ENCODE results near the gene ZNF750. TPM values are rescaled to one million over a fixed set of nuclear protein-coding genes. Genes with fewer than 3 reads are reported as not detected.

The ZNF750 gene
- total and polyA plus RNA-seq, 10 of the 15 experiments (the other 5 are each of a cell fraction or from before 2014, with no cell fraction given): 0.06 TPM; not detected in 9

DNA sequence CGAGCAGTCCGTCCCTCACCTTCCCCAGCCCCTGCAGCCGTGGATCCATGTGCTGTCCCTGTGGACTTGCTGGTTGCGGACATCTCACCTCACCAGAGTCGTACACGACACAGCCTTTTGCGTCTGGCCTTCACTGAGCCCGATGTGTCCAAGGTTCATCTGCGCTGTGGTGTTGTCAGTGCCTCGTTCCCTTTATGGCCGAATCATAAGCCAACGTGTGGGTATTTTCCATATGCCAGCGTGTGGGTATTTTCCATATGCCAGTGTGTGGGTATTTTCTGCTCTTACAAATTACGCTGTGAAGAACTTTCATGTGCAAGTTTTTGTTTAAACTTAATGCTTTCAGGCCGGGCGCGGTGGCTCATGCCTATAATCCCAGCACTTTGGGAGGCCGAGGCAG, 56.3 kb downstream of the ZNF750 start:
- H3K9me3 ChIP-seq (replicated peaks; ENCODE audit: control insufficient read depth, insufficient read depth, low read length): no peaks in the 10 kb centered on the region
- DNase-seq (ENCODE audit: low read depth, low spot score) (no peak), FAIRE-seq (no peak), ATAC-seq (no peak)
- POLR2A ChIA-PET: no interaction called here
- peaks cover 4 to 13% of the 10 kb centered on the region in 2 experiments; a peak in 3 of 4 replicates for H3K36me3 ChIP-seq (ENCODE audit: control insufficient read depth in 2 of 2, insufficient read depth in 2 of 2, low read length in 1 of 2)
- no peaks in the 10 kb centered on the region for H3K79me2 ChIP-seq (ENCODE audit: control insufficient read depth, insufficient read depth, low read length)
- H4K20me1 ChIP-seq (ENCODE audit: control insufficient read depth, insufficient read depth): no peaks in the 10 kb centered on the region; the same call in 1 of the 2 replicates
- RAD21 ChIA-PET (ENCODE audit: unreplicated experiment): no interaction called here
- SMC1A ChIA-PET (ENCODE audit: uncharacterized antibody, unreplicated experiment): no interaction called here
- intact Hi-C loops (cut with micrococcal nuclease; ENCODE audit: unreplicated experiment) (loop anchor here (10.0 kb wide), 1 partner anchor 81 kb away; no protein-coding TSS in a partner anchor), in situ Hi-C loops (cut with MboI) (loop anchor here (5.0 kb wide), 1 partner anchor 144 kb away; no protein-coding TSS in a partner anchor)
- 98% methylated on average over 18 of the region's 18 CpGs for WGBS (ENCODE audit: insufficient coverage, insufficient replicate concordance, low lambda C conversion rate, missing lambda C conversion rate)
- no TSS peak for BruUV-seq (replicated peaks)
- CTCF ChIA-PET: no interaction called here
- H3K9ac ChIP-seq (ENCODE audit: control insufficient read depth, insufficient read depth, low read length): no peak overlapping the region
- no peaks in the 10 kb centered on the region for H3K27me3 ChIP-seq (replicated peaks in 1 of 2; ENCODE audit: control insufficient read depth in 2 of 2, insufficient read depth in 2 of 2, low read length in 1 of 2)
- H3K4me2 ChIP-seq (ENCODE audit: control insufficient read depth, insufficient read depth): no peak overlapping the region
- TF ChIP-seq HCFC1 (IDR thresholded peaks at IDR 0.05; ENCODE audit: low read length) (no peak), RAD51 (IDR thresholded peaks at IDR 0.05) (no peak), NFIC (IDR thresholded peaks at IDR 0.05; ENCODE audit: low read depth, low read length) (no peak), CREM (IDR thresholded peaks at IDR 0.05; ENCODE audit: low read depth) (no peak), ZZZ3 (IDR thresholded peaks at IDR 0.05; ENCODE audit: control insufficient read depth, insufficient read length, low read depth) (no peak), LARP7 (IDR thresholded peaks at IDR 0.05) (no peak)
- TF ChIP-seq, protein P1, sequence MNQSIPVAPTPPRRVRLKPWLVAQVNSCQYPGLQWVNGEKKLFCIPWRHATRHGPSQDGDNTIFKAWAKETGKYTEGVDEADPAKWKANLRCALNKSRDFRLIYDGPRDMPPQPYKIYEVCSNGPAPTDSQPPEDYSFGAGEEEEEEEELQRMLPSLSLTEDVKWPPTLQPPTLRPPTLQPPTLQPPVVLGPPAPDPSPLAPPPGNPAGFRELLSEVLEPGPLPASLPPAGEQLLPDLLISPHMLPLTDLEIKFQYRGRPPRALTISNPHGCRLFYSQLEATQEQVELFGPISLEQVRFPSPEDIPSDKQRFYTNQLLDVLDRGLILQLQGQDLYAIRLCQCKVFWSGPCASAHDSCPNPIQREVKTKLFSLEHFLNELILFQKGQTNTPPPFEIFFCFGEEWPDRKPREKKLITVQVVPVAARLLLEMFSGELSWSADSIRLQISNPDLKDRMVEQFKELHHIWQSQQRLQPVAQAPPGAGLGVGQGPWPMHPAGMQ (IDR thresholded peaks at IDR 0.05; ENCODE audit: borderline replicate concordance): no peak
- TF ChIP-seq, protein P2, sequence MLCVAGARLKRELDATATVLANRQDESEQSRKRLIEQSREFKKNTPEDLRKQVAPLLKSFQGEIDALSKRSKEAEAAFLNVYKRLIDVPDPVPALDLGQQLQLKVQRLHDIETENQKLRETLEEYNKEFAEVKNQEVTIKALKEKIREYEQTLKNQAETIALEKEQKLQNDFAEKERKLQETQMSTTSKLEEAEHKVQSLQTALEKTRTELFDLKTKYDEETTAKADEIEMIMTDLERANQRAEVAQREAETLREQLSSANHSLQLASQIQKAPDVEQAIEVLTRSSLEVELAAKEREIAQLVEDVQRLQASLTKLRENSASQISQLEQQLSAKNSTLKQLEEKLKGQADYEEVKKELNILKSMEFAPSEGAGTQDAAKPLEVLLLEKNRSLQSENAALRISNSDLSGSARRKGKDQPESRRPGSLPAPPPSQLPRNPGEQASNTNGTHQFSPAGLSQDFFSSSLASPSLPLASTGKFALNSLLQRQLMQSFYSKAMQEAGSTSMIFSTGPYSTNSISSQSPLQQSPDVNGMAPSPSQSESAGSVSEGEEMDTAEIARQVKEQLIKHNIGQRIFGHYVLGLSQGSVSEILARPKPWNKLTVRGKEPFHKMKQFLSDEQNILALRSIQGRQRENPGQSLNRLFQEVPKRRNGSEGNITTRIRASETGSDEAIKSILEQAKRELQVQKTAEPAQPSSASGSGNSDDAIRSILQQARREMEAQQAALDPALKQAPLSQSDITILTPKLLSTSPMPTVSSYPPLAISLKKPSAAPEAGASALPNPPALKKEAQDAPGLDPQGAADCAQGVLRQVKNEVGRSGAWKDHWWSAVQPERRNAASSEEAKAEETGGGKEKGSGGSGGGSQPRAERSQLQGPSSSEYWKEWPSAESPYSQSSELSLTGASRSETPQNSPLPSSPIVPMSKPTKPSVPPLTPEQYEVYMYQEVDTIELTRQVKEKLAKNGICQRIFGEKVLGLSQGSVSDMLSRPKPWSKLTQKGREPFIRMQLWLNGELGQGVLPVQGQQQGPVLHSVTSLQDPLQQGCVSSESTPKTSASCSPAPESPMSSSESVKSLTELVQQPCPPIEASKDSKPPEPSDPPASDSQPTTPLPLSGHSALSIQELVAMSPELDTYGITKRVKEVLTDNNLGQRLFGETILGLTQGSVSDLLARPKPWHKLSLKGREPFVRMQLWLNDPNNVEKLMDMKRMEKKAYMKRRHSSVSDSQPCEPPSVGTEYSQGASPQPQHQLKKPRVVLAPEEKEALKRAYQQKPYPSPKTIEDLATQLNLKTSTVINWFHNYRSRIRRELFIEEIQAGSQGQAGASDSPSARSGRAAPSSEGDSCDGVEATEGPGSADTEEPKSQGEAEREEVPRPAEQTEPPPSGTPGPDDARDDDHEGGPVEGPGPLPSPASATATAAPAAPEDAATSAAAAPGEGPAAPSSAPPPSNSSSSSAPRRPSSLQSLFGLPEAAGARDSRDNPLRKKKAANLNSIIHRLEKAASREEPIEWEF (IDR thresholded peaks at IDR 0.05; ENCODE audit: insufficient replicate concordance, low read depth, low read length): no peak
- TF ChIP-seq, protein P3, sequence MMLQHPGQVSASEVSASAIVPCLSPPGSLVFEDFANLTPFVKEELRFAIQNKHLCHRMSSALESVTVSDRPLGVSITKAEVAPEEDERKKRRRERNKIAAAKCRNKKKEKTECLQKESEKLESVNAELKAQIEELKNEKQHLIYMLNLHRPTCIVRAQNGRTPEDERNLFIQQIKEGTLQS (IDR thresholded peaks at IDR 0.05; ENCODE audit: borderline replicate concordance, extremely low read depth, low read depth, low read length): no peak
- H2AFZ ChIP-seq (ENCODE audit: control insufficient read depth, low read depth, low read length): no peak overlapping the region
- no peak overlapping the region for H3K4me3 ChIP-seq
- no peak overlapping the region for H3K27ac ChIP-seq (ENCODE audit: control insufficient read depth, insufficient read depth)
- peaks cover 8% of the 10 kb centered on the region; the same call in 1 of the 2 replicates for H3K4me1 ChIP-seq (ENCODE audit: control insufficient read depth, insufficient read depth, low read length)
